H9 (cell line): Measurements from ENCODE around the gene BORCS8. TPM values are rescaled to one million over a fixed set of nuclear protein-coding genes. Genes with fewer than 3 reads are reported as not detected.

Experiments used
- DNase-seq: peaks from one replicate; pipeline ENCODE4 v3.0.0-alpha.2; 2017
- H2AFZ ChIP-seq: one replicate; pipeline ENCODE4 v1.6.1; 2013; ENCODE audit warnings: mild to moderate bottlenecking, low read length, control low read depth, moderate library complexity
- H2AK5ac ChIP-seq: 2 replicates; pipeline ENCODE4 v1.6.1; 2013; ENCODE audit warnings: low read length, control low read depth, mixed read lengths; ENCODE audit not compliant: insufficient read length
- H2BK120ac ChIP-seq: one replicate; pipeline ENCODE4 v1.6.1; 2013; ENCODE audit warnings: low read depth, mild to moderate bottlenecking, low read length, control low read depth, inconsistent platforms; ENCODE audit not compliant: poor library complexity, severe bottlenecking
- H2BK12ac ChIP-seq: 2 replicates; pipeline ENCODE4 v1.6.1; 2013; ENCODE audit warnings: low read length, control low read depth, mixed read lengths, low read depth; ENCODE audit not compliant: insufficient read length
- H2BK15ac ChIP-seq: 2 replicates; pipeline ENCODE4 v1.6.1; 2013; ENCODE audit warnings: low read depth, low read length, control low read depth
- H2BK20ac ChIP-seq: one replicate; pipeline ENCODE4 v1.6.1; 2013; ENCODE audit warnings: low read depth, mild to moderate bottlenecking, low read length, control low read depth, inconsistent platforms; ENCODE audit not compliant: poor library complexity, severe bottlenecking
- H2BK5ac ChIP-seq: 2 replicates; pipeline ENCODE4 v1.6.1; 2013; ENCODE audit warnings: low read length, control low read depth, mixed read lengths; ENCODE audit not compliant: insufficient read length
- H3K14ac ChIP-seq: 2 replicates; pipeline ENCODE4 v1.6.1; 2013; ENCODE audit warnings: low read length, control low read depth; ENCODE audit not compliant: insufficient read depth
- H3K18ac ChIP-seq: 2 replicates; pipeline ENCODE4 v1.6.1; 2013; ENCODE audit warnings: low read depth, mild to moderate bottlenecking, mixed read lengths, low read length, control low read depth; ENCODE audit not compliant: insufficient read length
- H3K23ac ChIP-seq: 2 replicates; pipeline ENCODE4 v1.6.1; 2013; ENCODE audit warnings: low read length, control low read depth, mixed read lengths, low read depth; ENCODE audit not compliant: insufficient read length
- H3K23me2 ChIP-seq: 2 replicates; pipeline ENCODE4 v1.6.1; 2013; ENCODE audit warnings: low read depth, mild to moderate bottlenecking, mixed read lengths, low read length, control low read depth; ENCODE audit not compliant: insufficient read length, poor library complexity, severe bottlenecking
- H3K27ac ChIP-seq: 2 replicates; pipeline ENCODE4 v1.5.1; 2013; ENCODE audit warnings: low read length, control low read depth, mixed read lengths, low read depth; ENCODE audit not compliant: insufficient read length
- H3K27me3 ChIP-seq: 2 replicates; pipeline ENCODE4 v1.6.1; 2013; ENCODE audit warnings: low read length, control low read depth, inconsistent platforms; ENCODE audit not compliant: insufficient read depth
- H3K4ac ChIP-seq: 2 replicates; pipeline ENCODE4 v1.6.1; 2013; ENCODE audit warnings: low read depth, mild to moderate bottlenecking, control low read depth, inconsistent platforms, low read length, moderate library complexity
- H3K4me1 ChIP-seq: 2 replicates; pipeline ENCODE4 v1.6.1; 2013; ENCODE audit warnings: low read length, control low read depth, inconsistent platforms; ENCODE audit not compliant: insufficient read depth
- H3K4me2 ChIP-seq: 2 replicates; pipeline ENCODE4 v1.6.1; 2013; ENCODE audit warnings: low read length, control low read depth, mixed read lengths; ENCODE audit not compliant: insufficient read length, insufficient read depth
- H3K56ac ChIP-seq: 2 replicates; pipeline ENCODE4 v1.6.1; 2013; ENCODE audit warnings: low read depth, mild to moderate bottlenecking, mixed read lengths, low read length, control low read depth; ENCODE audit not compliant: insufficient read length
- H3K79me1 ChIP-seq: 2 replicates; pipeline ENCODE4 v1.6.1; 2013; ENCODE audit warnings: low read depth, mild to moderate bottlenecking, moderate library complexity, low read length, control low read depth, inconsistent platforms; ENCODE audit not compliant: insufficient read depth, poor library complexity, severe bottlenecking
- H3K79me2 ChIP-seq: 2 replicates; pipeline ENCODE4 v1.6.1; 2013; ENCODE audit warnings: low read length, control low read depth, inconsistent platforms; ENCODE audit not compliant: insufficient read depth
- H3K9ac ChIP-seq: 2 replicates; pipeline ENCODE4 v1.6.1; 2013; ENCODE audit warnings: low read length, control low read depth, mixed read lengths; ENCODE audit not compliant: insufficient read length; ENCODE audit errors: extremely low read depth
- H3K9me3 ChIP-seq: one replicate; pipeline ENCODE4 v1.6.1; 2013; ENCODE audit warnings: low read depth, low read length, inconsistent platforms; ENCODE audit not compliant: control insufficient read depth
- H3T11ph ChIP-seq: one replicate; pipeline ENCODE4 v1.6.1; 2013; ENCODE audit warnings: mild to moderate bottlenecking, low read length, control low read depth, inconsistent platforms
- H4K20me1 ChIP-seq: one replicate; pipeline ENCODE4 v1.6.1; 2013; ENCODE audit not compliant: control insufficient read depth, insufficient read length, insufficient read depth
- H4K5ac ChIP-seq: 2 replicates; pipeline ENCODE4 v1.6.1; 2013; ENCODE audit warnings: low read depth, mild to moderate bottlenecking, mixed read lengths, low read length, control low read depth; ENCODE audit not compliant: insufficient read length
- H4K8ac ChIP-seq: replicated peaks from 2 replicates; pipeline ENCODE4 v1.6.1; 2013; ENCODE audit warnings: low read length, control low read depth, mixed read lengths, low read depth; ENCODE audit not compliant: insufficient read length
- H4K91ac ChIP-seq: 2 replicates; pipeline ENCODE4 v1.6.1; 2013; ENCODE audit warnings: low read depth, mild to moderate bottlenecking, moderate library complexity, mixed read lengths, low read length, control low read depth; ENCODE audit not compliant: insufficient read length
- H3K27ac Mint-ChIP-seq, 3 experiments: 2 replicates in 2 of 3; 3 replicates in 1 of 3; pipeline ENCODE4 v1.8.0; 2020 to 2021; ENCODE audit warnings: mixed read lengths in 3 of 3, mild to moderate bottlenecking in 1 of 3, moderate library complexity in 1 of 3
- H3K27me3 Mint-ChIP-seq: 2 replicates; pipeline ENCODE4 v1.8.0; 2021; ENCODE audit warnings: low read depth, mild to moderate bottlenecking, moderate library complexity, mixed read lengths
- H3K36me3 Mint-ChIP-seq, 3 experiments: 2 replicates in 2 of 3; 3 replicates in 1 of 3; pipeline ENCODE4 v1.8.0; 2020 to 2021; ENCODE audit warnings: low read depth in 3 of 3, mixed read lengths in 3 of 3; ENCODE audit not compliant: insufficient read depth in 1 of 3
- H3K4me1 Mint-ChIP-seq, 2 experiments: 2 replicates each; pipeline ENCODE4 v1.8.0; 2020; ENCODE audit warnings: mixed read lengths in 2 of 2
- H3K4me3 Mint-ChIP-seq, 2 experiments: 2 replicates in 1 of 2; 3 replicates in 1 of 2; pipeline ENCODE4 v1.8.0; 2020 to 2021; ENCODE audit warnings: mild to moderate bottlenecking in 2 of 2, mixed read lengths in 2 of 2, moderate library complexity in 1 of 2
- H3K9me3 Mint-ChIP-seq, 2 experiments: 2 replicates in 1 of 2; 3 replicates in 1 of 2; pipeline ENCODE4 v1.8.0; 2020; ENCODE audit warnings: mild to moderate bottlenecking in 2 of 2, mixed read lengths in 2 of 2, moderate library complexity in 1 of 2
- WGBS: extraction: QIAGEN DNeasy Blood & Tissue Kit; methylation state at CpG from one replicate; pipeline ENCODE4 v1.1.7; 2013; ENCODE audit warnings: missing lambda C conversion rate, low lambda C conversion rate, mixed read lengths; ENCODE audit not compliant: insufficient read length; ENCODE audit errors: extremely low coverage; 5-methylcytosine and 5-hydroxymethylcytosine counted together
- total RNA-seq: library from RNA; stranded (reverse); gene quantifications from 2 replicates; pipeline ENCODE4 v1.2.1, GENCODE V29; 2021
- TF ChIP-seq, protein P1 (sequence below): fragments of 200-600 bp; sonication (generic); conservative IDR thresholded peaks from 3 replicates; pipeline ENCODE4 v1.8.0; 2021; ENCODE audit warnings: antibody characterized with exemption, mild to moderate bottlenecking

The BORCS8 gene
- total RNA-seq, 1 experiment from 2014 or later, result 20.4 TPM

DNA sequence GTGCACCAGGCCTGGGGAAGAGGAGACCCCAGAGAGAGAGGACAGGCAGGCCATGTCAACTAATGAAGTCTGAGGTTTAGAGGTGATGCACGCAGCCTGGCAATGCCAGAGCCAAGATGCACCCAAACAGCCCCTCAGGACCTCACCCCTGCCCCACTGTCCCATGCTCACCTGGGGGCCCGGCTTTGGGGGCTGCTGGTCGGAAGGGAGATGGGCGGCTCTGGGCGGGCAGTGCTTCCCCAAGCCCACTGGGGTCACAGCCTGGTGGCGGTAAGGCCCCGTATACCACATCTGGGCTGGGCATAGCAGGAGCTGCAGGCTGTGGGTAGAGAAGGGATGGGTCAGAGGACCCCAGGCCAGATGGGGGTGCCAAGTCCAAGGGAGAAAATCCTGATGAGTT lies 45.1 kb downstream of the BORCS8 start:
- TF ChIP-seq, protein P1, sequence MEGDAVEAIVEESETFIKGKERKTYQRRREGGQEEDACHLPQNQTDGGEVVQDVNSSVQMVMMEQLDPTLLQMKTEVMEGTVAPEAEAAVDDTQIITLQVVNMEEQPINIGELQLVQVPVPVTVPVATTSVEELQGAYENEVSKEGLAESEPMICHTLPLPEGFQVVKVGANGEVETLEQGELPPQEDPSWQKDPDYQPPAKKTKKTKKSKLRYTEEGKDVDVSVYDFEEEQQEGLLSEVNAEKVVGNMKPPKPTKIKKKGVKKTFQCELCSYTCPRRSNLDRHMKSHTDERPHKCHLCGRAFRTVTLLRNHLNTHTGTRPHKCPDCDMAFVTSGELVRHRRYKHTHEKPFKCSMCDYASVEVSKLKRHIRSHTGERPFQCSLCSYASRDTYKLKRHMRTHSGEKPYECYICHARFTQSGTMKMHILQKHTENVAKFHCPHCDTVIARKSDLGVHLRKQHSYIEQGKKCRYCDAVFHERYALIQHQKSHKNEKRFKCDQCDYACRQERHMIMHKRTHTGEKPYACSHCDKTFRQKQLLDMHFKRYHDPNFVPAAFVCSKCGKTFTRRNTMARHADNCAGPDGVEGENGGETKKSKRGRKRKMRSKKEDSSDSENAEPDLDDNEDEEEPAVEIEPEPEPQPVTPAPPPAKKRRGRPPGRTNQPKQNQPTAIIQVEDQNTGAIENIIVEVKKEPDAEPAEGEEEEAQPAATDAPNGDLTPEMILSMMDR, result no peak
- Histone ChIP-seq H3K9ac (no peak overlapping the region), H2AK5ac (no peak overlapping the region), H3K14ac (no peak overlapping the region), H3K4me2 (no peak overlapping the region), H4K20me1 (no peaks in the 10 kb centered on the region), H3K79me2 (no peaks in the 10 kb centered on the region), H3K27me3 (no peaks in the 10 kb centered on the region), H3K27ac (no peak overlapping the region), H2BK5ac (no peak overlapping the region), H3K56ac (no peak overlapping the region), H3K18ac (no peak overlapping the region), H4K8ac (no peak overlapping the region), H3K4me1 (no peaks in the 10 kb centered on the region), H2AFZ (no peak overlapping the region), H3K9me3 (no peaks in the 10 kb centered on the region), H3T11ph (no peak overlapping the region), H3K23ac (no peak overlapping the region), H3K79me1 (no peaks in the 10 kb centered on the region), H2BK15ac (no peak overlapping the region), H2BK20ac (no peak overlapping the region), H4K5ac (no peak overlapping the region), H4K91ac (no peak overlapping the region), H3K4ac (no peak overlapping the region), H2BK12ac (no peak overlapping the region), H2BK120ac (no peak overlapping the region), H3K23me2 (no peaks in the 10 kb centered on the region)
- Mint-ChIP-seq H3K36me3 (no peaks in the 10 kb centered on the region), H3K9me3 (no peaks in the 10 kb centered on the region; a peak in 1 of 5 replicates), H3K27ac (no peak overlapping the region), H3K4me1 (no peaks in the 10 kb centered on the region; a peak in 1 of 4 replicates), H3K27me3 (peaks cover 19% of the 10 kb centered on the region), H3K4me3 (no peak overlapping the region)
- WGBS, result no CpG with 5 or more reads among the region's 7 CpGs
- DNase-seq, result no peak
